Right cardiac atrium (tissue), 5 donors: ENCODE measurements around the gene CCL13. TPM values are rescaled to one million over a fixed set of nuclear protein-coding genes. Genes with fewer than 3 reads are reported as not detected.
A peak's percentile ranks its signal among the peaks of the same experiment; 100 is the strongest.

Experiments used
- ATAC-seq, 2 donors: fragments of 200-7000 bp; cut with Tn5 transposase; one replicate each; pipeline versions ENCODE4 v1.8.0 to v1.9.1; 2020; ENCODE audit warnings: moderate library complexity in 2 of 2, mild to moderate bottlenecking in 1 of 2
- DNase-seq, 3 donors: peaks; one replicate each; pipeline ENCODE4 v3.0.0-alpha.2; 2020
- H3K27ac ChIP-seq: one replicate; pipeline ENCODE4 v1.5.1; 2013; ENCODE audit warnings: mild to moderate bottlenecking, low read length, control low read depth, moderate library complexity
- H3K27me3 ChIP-seq: one replicate; pipeline ENCODE4 v1.6.1; 2013; ENCODE audit not compliant: control insufficient read depth, insufficient read depth
- H3K4me1 ChIP-seq: one replicate; pipeline ENCODE4 v1.6.1; 2013; ENCODE audit warnings: low read length; ENCODE audit not compliant: control insufficient read depth, insufficient read depth
- H3K4me3 ChIP-seq: one replicate; pipeline ENCODE4 v1.5.1; 2013; ENCODE audit warnings: low read length, control low read depth
- H3K9me3 ChIP-seq: one replicate; pipeline ENCODE4 v1.6.1; 2013; ENCODE audit warnings: low read length; ENCODE audit not compliant: control insufficient read depth
- WGBS: extraction: QIAGEN DNeasy Blood & Tissue Kit; methylation state at CpG from one replicate; pipeline ENCODE4 v1.1.7; 2013; 5-methylcytosine and 5-hydroxymethylcytosine counted together
- intact Hi-C, 4 donors: fragments of 100-400 bp; cut with DNase I; formaldehyde crosslinking; loops; one replicate each; pipeline versions ENCODE4 v1.11.0 to v1.14.0; 2022 to 2023
- polyA plus RNA-seq: library from polyadenylated mRNA; stranded (reverse); fragments of 200-250 nt; gene quantifications from one replicate; pipeline ENCODE4 v1.2.3, GENCODE V29; 2013
- total RNA-seq, 4 donors: library from RNA; stranded (reverse); fragmentation: NEBNext Ultra II Directional; extraction: Animal tissue kit (Norgen Biotek cat#: 25700); gene quantifications; one replicate each; pipeline ENCODE4 v1.2.1, GENCODE V29; 2021
- donor health status: healthy with polysubstance abuse.
- donor health status: DM: no; HTN: yes; CAD: no.
- donor health status: DM: no; HTN: no; CAD: no.
- donor health status: DM: no; HTN: yes; CAD: no; lungs with severe emphysema.
- donor health status: DM: yes; HTN: yes; CAD: no.

CCL13 gene
- total and polyA plus RNA-seq, 5 donors = 0.40 to 4.3 (median 1.0) TPM

DNA sequence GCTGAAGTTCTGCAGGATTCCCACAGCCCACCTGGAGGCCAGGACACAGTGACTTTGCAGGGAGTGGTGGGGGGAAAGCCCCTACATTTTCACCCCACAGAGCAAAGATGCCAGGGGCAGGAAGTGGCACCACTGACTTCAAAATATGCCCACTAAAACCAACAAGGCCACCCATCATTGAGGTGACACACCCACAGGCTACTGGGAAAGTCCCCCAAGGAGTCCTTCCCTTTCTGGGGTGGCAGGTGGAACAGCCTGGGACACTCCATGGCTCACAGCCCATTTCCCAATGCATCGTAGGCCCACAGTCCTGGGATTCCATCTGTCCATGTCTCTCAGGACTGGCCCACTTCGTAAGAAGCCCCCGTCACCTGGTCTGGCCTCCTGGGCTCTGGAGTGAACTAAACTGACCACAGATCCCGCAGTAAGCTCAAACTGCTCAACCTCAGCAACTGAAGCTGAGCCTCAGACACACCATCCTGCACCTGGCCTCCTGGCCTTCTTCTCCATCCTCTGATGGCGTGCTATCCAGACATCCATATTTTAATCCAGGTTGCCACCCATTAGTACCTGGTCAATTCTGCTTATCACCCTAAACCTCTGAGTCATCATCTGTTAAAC is 14.2 kb downstream of the CCL13 start:
- no peaks in the 10 kb centered on the region for H3K4me1 ChIP-seq
- WGBS = 89% methylated on average over 5 of the region's 5 CpGs

DNA sequence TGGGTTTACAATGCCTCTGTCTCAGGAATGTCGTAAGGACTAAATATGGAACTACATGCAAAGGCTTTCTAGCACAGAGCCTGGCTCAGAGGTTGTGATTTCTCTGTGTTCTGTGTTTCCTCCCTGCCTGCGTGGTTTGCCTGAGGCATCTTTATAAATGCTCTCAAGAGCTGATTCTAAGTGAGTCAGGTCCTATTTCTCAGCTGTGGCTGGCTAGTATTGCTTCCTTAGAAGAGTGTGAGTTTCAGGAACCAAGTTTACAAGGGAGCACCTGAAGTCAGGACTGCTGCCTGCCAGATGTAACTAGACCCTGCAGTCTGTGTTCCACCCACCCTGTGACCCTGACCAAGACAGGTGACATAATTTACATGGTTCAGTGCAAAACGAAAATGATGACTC is 14.7 kb downstream of the CCL13 start:
- Histone ChIP-seq H3K27me3 (no peaks in the 10 kb centered on the region), H3K4me1 (no peaks in the 10 kb centered on the region), H3K27ac (no peak overlapping the region), H3K4me3 (no peak overlapping the region), H3K9me3 (no peaks in the 10 kb centered on the region)
- DNase-seq (no peak), ATAC-seq (no peak)
- WGBS = 55% methylated on average over 3 of the region's 3 CpGs
- intact Hi-C loops = no loop called here

More for the DNA sequence above, 14.2 kb downstream of the CCL13 start:
- no peak for DNase-seq
- intact Hi-C loops = no loop called here
- no peaks in the 10 kb centered on the region for H3K9me3 ChIP-seq
- H3K27ac ChIP-seq = no peak overlapping the region
- no peak overlapping the region for H3K4me3 ChIP-seq
- no peak for ATAC-seq
- no peaks in the 10 kb centered on the region for H3K27me3 ChIP-seq

DNA sequence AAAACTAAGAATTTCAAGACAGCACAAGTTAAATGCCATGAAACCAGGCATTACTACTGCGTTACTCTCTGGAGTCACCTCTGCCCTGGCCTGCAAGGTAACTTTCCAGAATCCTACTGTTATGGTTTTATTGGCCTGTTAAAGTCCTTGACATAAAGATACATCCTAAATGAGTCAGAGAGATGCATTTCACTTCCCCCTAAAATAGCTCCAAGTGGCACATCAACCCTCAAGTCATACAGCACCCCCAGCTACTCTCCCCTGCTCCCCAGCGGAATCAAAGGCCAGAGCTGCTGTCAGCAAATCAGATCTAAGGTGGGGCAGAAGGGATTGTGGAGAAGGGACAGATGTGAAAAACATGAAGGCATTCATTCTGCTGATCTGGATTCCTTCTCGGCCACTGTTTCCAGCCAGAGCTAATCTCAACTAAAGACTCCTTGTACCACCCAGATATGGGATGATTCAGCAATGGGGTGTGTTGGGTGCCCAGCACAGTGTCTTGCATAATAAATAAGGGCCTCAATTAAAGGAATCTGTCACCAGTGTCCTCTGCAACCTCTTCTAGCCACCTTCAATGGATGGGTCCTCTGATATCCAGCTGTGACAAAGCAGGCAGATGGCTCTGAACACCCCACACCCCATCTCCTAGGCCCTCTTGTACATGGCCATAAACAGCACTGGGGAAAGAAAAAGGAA is 15.3 kb downstream of the CCL13 start:
- H3K9me3 ChIP-seq = no peaks in the 10 kb centered on the region
- no peak overlapping the region for H3K4me3 ChIP-seq
- H3K4me1 ChIP-seq = no peaks in the 10 kb centered on the region
- DNase-seq (no peak), ATAC-seq (no peak)
- intact Hi-C loops = no loop called here
- WGBS = 83% methylated on average over 3 of the region's 3 CpGs
- no peak overlapping the region for H3K27ac ChIP-seq
- H3K27me3 ChIP-seq = no peaks in the 10 kb centered on the region

DNA sequence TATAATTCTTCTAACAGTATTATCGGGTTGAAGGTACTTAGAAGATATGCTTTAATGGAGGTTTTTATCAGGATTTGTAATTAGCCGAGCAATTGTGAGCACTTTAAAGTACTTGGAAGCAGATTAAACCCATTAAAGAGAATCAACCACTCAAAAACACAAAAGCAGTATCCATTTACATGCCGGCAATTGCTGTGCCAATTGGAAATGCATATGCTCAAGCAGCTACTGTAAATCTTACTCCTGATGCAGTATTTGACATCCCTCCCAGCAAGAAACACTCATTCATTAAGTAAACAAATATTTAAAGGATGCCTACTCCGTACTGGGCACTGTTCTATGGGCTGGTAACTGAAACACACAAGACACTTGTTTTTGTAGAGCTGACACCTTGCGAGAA is 18.2 kb downstream of the CCL13 start:
- no peaks in the 10 kb centered on the region for H3K4me1 ChIP-seq
- 82% methylated on average over 5 of the region's 5 CpGs for WGBS
- H3K4me3 ChIP-seq = no peak overlapping the region
- H3K27ac ChIP-seq = no peak overlapping the region
- H3K9me3 ChIP-seq = no peaks in the 10 kb centered on the region
- H3K27me3 ChIP-seq = no peaks in the 10 kb centered on the region
- ATAC-seq = no peak
- intact Hi-C loops = no loop called here
- no peak for DNase-seq

DNA sequence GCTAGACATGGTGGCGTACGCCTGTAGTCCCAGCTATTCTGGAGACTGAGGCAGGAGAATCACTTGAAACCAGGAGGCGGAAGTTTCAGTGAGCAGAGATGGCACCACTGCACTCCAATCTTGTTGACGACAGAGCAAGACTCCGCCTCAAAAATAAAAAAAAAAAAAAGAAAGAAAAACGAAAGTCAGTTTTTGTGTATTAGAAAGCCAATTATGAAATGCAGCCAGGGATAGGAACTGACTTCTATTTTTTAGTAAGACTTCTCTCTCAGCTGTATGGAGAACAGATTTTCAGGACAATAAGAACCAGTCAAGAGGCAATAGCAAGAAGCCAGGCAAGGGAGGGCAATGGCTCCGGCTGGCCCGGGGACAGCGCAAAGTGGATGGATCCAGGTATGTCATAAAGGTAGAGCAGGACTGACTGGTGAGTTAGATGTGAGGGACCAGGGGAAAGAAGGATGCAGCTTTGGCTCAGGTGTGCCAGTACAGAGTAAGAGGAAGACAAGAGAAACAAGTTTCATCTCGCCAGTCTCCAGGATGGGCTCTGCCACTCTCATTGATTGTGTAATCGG is 19.2 kb downstream of the CCL13 start:
- intact Hi-C loops = no loop called here
- Histone ChIP-seq H3K27ac (no peak overlapping the region), H3K27me3 (no peaks in the 10 kb centered on the region), H3K9me3 (no peaks in the 10 kb centered on the region), H3K4me1 (no peaks in the 10 kb centered on the region), H3K4me3 (no peak overlapping the region)
- ATAC-seq (no peak), DNase-seq (no peak)
- WGBS = 92% methylated on average over 11 of the region's 11 CpGs

DNA sequence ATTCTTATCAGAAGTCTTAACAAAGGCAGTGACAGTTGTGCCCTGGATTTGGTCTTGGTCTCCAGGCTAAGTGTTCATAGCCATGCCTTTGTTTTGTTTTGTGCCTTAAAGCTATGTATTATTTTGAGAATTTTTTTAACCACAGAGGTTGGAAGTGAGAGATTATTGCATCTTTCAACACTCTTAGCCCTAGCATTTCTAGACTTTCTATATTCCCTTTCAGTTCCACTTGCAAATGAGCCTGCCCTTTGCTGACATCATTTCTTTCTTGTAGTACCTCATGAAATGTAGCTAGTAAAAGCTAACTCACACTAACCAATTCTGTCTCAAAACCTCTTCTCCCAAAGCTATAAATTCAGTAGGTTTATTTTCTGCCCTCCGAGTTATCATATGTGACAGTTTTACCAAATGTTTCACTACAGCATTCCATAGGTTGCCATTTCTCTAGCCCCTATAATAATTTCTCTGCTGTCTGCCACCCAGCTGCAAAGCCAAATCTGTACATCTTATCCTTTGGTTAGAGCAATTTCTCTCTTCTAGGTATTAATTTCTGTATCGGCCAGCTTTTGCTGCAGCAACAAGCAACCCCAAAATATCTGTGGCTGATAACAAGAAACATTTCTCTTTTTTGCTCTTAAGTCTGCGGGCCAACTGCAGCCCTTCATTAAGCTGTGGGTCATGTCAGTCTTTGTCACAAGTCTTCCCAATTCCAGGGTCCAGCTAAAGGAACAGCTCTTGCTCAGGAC is 21.0 kb downstream of the CCL13 start:
- no peak overlapping the region for H3K27ac ChIP-seq
- intact Hi-C loops = no loop called here
- DNase-seq = no peak
- H3K9me3 ChIP-seq = no peaks in the 10 kb centered on the region
- WGBS = 88% methylated on average over 3 of the region's 3 CpGs
- no peaks in the 10 kb centered on the region for H3K27me3 ChIP-seq
- H3K4me3 ChIP-seq = no peak overlapping the region
- H3K4me1 ChIP-seq = no peaks in the 10 kb centered on the region
- ATAC-seq = no peak

DNA sequence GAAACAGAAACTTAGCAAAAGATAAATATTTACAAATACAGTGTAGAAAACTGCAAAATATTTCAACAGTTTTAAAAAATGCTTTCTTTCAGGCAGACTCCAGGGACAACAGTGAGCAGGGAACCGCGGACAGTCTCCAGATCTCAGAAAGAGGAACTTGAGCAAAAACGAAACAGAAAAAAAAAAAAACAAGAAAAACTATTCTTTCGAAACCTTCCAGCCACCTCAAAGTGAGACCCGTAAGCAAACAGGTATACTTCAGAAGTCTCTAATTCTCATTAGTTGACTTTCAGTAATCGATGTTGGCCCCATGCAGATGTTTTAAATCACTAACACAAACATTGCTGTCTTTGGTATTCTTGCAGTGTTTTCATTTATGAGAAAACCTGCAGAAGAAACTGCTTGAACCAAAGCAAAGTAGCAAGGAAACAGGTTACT is 22.4 kb downstream of the CCL13 start:
- ATAC-seq (no peak), DNase-seq (no peak)
- Histone ChIP-seq H3K27me3 (no peaks in the 10 kb centered on the region), H3K9me3 (no peaks in the 10 kb centered on the region), H3K4me1 (no peaks in the 10 kb centered on the region), H3K4me3 (no peak overlapping the region), H3K27ac (no peak overlapping the region)
- WGBS = 35% methylated on average over 6 of the region's 6 CpGs
- intact Hi-C loops = no loop called here

DNA sequence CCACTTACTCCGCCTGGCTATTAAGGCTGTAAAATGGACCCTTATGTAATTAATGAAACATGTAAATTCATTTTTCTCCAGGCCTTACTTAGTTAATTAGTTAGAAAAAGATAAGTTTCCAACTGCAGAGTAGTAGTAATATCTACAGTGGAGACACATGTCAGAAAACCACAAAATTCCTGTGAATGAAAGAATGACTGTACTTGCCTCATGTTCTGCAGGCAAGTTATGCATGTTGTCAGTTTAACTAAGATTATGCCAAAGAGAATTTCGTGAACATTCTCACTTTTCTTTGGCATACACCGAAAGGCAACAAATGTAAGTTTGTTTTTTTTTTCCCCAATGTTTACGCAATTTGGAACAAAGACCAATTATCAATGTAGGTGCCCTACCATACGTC is 23.6 kb downstream of the CCL13 start:
- intact Hi-C loops = no loop called here
- no peaks in the 10 kb centered on the region for H3K9me3 ChIP-seq
- no peaks in the 10 kb centered on the region for H3K4me1 ChIP-seq
- 77% methylated on average over 5 of the region's 5 CpGs for WGBS
- H3K27ac ChIP-seq = no peak overlapping the region
- DNase-seq (no peak), ATAC-seq (no peak)
- no peaks in the 10 kb centered on the region for H3K27me3 ChIP-seq
- H3K4me3 ChIP-seq = no peak overlapping the region

DNA sequence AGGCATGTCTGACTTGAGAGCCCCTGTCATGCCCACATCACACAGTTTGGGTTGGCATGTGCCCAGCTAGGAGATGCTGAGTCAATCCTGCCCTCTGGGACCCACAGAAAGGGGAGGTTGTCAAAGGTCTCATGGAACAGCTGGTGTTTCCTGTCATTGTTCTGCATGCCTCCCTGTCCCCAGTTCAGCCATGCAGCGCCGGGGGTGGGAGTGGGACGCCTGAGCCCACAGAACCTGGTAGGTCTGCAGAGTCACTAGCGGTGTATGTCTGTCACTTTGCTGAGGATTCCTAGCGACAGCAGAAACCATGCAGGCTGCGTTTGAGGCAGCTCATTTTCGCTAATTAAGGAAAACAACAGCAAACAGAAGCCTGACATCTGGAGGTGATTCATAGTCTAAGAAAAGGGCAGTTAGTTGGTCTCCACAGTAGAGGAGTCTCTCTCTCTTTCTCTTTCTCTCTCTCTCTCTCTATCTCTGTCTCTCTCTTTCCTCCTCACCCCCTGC is 26.4 kb downstream of the CCL13 start:
- Histone ChIP-seq H3K9me3 (no peaks in the 10 kb centered on the region), H3K27ac (no peak overlapping the region), H3K4me3 (no peak overlapping the region), H3K4me1 (no peaks in the 10 kb centered on the region), H3K27me3 (no peaks in the 10 kb centered on the region)
- 32% methylated on average over 7 of the region's 7 CpGs for WGBS
- no peak for DNase-seq
- peak in 1 of 2 donors; percentile 54 for ATAC-seq
- intact Hi-C loops = no loop called here

DNA sequence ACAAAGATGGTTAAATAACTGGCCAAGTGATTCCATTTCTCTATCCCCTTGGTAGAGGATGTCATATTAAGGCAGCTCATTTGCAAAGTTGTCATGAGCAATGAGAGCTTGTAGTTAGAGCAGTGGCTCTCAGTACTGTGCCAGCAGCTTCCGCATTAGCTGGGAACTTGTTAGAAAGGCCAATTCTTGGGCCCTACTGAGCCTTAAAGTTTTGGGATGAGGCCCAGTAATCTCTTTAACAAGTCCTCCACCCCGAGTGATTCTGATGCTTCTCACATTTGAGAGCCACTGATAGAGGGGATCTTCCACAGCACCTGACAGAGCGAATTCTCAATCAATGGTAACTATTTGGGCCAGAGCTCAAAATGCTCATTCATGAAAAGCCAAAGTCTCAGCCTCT is 26.9 kb downstream of the CCL13 start:
- WGBS = 77% methylated on average over 3 of the region's 3 CpGs
- no peak for DNase-seq
- ATAC-seq = no peak
- intact Hi-C loops = no loop called here
- H3K9me3 ChIP-seq = no peaks in the 10 kb centered on the region
- H3K27me3 ChIP-seq = no peaks in the 10 kb centered on the region
- no peaks in the 10 kb centered on the region for H3K4me1 ChIP-seq
- H3K4me3 ChIP-seq = no peak overlapping the region
- H3K27ac ChIP-seq = no peak overlapping the region

DNA sequence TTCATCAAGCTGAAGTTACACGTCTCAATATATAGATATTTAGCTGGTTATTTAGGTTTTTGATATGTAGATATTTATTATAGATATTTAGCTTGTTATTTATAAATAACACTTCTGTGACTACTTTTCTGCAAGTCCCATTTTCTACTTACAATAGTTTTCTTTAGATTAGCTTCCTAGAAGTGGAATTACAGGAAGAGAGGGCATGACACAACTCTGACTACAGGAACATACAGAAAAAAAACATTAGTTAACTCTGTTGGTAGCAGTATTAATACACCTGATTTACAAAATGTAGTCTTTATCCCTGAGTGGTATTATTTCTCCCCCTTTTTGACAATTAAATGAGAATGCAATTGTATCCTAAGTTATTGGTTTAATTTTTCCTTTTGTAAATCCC is 28.0 kb downstream of the CCL13 start:
- DNase-seq (no peak), ATAC-seq (no peak)
- Histone ChIP-seq H3K4me3 (no peak overlapping the region), H3K4me1 (no peaks in the 10 kb centered on the region), H3K9me3 (no peaks in the 10 kb centered on the region), H3K27me3 (no peaks in the 10 kb centered on the region), H3K27ac (no peak overlapping the region)
- intact Hi-C loops = no loop called here
- 72% methylated on average over 1 of the region's 1 CpG for WGBS
